HG03354 (cell line): ENCODE results near the gene SLC25A29.
"Not testable (repeated sequence)": the region's sequence is repeated elsewhere in the genome, so short reads cannot be mapped to it uniquely, and the experiment has no call there.

ENCODE experiments used
- ATAC-seq: cut with Tn5 transposase; IDR thresholded peaks from one replicate; pipeline ENCODE4 v1.9.1; 2021; ENCODE audit warnings: mild to moderate bottlenecking; ENCODE audit not compliant: unreplicated experiment, poor library complexity, severe bottlenecking

The SLC25A29 gene

DNA sequence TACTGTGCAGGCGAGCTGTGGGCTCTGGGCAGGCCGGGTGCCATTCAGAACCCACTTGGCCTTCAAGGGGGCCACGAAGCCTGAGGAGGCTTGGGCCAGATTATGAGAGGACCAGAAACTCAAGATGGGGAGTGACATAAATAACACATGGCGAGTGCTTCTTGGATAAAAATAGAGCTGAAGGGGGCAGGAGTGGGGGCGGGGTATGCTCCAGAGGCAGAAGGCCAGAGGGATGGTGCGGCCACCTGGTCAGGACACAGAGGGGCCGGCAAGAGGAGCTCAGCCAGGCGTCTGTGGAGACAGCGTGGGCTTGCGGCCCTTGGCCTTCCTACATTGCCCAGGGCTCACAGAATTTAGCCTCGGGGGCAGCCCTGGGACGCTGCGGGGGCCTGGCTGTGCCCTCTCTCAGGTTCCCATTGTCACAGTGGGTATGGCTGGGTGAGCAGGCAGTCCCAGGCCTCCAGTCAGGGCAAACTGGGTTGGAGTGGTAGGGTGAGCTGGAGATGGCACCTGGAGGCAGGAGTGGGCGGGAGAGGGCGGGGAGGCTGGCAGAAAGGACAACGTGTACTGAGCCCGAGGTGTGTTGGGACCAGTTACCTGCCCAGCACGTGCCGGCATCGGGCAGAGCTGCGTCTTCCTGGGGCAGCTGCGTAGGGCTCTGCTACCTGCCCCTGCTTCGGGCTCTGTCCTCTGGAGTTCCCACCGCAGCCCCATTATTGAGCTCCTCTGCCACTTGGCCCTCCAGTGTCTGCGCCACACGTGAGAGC, 7.4 kb upstream of the SLC25A29 start:
- ATAC-seq = no peak

GRCh38 chr14:100312877-100313400, 6.7 kb upstream of the SLC25A29 start:
- ATAC-seq = no peak

DNA sequence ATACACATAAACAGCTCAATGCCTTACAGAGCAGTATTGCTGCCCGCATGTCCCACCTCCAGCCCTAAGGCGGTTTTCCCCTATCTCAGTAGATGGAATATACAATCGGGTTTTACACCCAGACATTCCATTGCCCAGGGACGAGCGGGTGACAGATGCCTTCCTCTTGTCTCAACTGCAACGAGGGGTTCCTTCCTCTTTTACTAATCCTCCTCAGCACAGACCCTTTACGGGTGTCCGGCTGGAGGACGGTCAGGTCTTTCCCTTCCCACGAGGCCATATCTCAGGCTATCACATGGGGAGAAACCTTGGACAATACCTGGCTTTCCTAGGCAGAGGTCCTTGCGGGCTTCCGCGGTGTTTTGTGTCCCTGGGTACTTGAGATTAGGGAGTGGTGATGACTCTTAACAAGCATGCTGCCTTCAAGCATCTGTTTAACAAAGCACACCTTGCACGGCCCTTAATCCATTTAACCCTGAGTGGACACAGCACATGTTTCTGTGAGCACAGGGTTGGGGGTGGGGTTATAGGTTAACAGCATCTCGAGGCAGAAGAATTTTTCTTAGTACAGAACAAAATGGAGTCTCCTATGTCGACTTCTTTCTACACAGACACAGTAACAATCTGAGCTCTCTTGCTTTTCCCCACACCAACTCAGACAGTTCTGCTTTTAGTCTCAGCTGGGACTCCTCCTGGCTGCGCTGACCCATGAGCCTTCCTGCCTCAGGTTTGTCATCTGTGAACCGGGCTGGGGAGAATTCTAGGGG, 6.0 kb upstream of the SLC25A29 start:
- not testable (repeated sequence) for ATAC-seq

DNA sequence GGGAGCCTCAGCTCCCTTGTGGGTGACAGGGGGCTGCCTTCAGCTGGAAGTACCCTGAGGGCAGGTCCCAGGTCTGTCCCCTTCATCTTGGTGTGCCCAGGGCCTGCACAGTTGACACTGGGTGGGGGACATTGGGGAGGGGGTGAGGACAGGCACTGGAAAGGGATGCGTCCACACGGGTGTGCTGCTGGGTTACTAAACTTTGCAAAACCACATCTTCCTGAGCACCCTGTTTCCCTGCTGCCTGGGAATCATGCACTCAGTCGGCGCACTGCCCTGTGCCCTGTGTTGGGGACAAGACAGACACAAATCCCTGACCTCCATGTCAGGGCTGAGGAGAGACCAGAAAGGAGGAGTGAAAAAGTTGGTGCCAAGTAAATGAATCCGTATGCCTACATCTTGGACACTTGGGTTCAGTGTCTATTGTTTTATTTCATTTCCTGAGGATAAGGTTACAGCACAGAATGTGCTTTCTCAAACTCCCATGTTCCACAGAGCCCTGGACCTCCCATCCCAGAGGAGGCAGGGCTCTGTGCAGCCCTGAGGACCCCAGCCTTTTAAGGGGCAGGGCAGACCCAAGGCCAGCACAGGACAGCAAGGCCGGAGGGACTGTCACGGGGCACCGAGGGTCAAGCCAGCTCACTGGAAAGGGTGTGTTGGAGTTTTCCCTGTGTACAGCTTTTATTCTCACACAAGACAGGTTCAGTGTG, 2.9 kb upstream of the SLC25A29 start:
- no peak for ATAC-seq

DNA sequence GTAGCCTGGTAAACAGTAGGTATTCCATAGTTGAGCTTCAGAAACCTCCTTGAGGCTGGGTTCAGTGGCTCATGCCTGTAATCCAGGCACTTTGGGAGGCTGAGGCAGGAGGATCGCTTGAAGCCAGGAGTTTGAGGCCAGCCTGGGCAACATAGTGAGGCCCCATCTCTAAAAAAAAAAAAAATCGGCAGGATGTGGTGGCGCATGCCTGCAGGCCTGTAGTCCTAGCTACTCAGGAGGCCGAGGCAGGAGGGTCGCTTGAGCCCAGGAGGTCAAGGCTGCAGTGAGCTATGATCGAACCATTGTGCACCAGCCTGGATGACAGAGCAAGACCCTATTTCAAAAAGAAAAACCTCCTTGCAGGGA, 2.2 kb upstream of the SLC25A29 start:
- not testable (repeated sequence) for ATAC-seq

DNA sequence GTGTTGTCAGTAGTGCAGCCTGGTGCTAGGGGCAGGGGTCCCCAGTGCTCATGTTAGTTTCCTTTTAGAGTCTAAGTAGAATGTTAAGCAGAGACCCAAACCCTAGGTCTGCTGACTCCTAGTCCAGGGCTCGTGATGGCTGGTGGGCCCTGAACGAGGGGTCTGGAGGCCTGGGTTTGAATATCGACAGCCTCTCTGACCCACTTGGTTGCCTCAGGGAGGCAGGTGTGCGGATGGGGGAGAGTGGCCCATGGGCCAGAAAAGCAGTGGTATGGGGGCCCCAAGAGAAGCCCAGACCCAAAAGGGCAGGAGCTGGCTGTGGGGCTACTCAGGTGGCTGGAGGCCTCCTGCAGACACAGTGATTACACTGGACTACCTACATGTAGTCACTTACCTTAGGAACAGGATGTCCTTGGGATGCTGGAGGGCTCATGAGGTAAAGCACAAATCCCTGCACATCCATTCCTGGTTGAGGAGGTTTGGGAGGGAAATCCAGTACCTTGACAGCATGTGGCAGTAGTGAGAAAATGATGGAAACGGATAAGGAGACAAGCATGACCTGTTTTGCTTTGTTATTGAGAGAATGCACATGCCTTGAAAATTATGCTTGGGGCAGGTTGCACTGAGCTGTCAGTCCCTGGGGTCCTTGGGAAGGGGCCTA, 1.7 kb upstream of the SLC25A29 start:
- no peak for ATAC-seq

GRCh38 chr14:100306998-100307765, 938 bp upstream of the SLC25A29 start:
- ATAC-seq = peak; percentile 19

DNA sequence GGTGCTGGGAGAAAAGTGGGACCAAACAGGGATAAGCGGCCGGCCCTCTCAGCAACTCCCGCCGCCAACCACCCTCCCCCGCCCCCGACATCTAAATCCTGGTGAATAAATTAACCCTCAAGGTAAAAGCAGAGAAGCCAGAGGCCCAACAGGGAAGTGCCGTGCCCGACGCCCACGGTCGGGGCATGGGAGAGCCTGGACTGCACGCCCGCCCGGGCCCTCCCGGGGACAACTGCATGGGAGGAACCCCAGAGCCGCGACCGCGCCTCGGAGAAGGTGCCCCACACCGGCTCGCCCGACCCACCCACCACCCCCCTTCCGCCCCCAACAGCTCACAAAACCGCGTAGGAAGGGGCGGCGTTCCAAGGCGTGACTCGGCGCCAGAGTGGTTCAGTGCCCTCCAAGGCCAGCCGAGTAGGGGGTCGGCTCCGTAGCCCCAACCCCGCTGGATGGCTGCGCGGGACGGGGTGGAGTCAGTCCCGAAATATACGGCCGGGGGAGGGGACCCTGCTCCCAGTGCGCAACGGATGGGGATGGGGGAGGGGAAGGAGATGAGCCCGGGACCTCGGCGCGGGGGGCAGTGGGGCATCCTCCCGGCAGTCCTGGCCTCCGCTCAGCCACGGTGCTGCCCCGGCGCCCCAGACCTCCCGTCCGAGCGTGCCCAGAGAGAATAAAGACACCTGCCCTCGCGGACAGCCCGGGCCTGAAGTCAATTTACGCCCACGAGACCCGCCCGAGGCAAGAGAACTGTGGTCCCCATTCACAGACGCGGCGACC, 732 bp downstream of the SLC25A29 start:
- no peak for ATAC-seq

GRCh38 chr14:100304825-100305323, 1.4 kb downstream of the SLC25A29 start:
- no peak for ATAC-seq

- no peak for ATAC-seq
Observed at GRCh38 chr14:100303925-100304324, 2.3 kb downstream of the SLC25A29 start.

GRCh38 chr14:100303179-100303578, 3.1 kb downstream of the SLC25A29 start:
- no peak for ATAC-seq

DNA sequence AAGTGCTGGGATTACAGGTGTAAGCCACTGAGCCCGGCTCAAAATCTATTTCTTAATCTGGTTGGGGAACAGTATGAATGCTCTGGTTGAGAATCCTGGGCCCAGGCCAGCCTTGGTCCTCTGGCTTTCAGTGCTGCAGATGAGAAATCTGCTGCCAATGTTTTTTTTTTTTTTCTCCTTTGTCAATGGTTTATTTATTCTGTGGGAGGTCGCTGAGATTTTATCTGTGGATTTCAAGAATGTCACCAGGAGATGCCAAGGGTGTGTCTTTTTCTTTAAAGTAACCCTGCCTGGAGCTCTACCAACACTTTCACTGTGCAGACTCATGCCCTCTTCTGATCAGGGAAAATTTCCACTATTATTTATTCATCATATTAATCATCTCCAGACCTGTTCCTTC, 3.6 kb downstream of the SLC25A29 start:
- no peak for ATAC-seq

- no peak for ATAC-seq
Observed at GRCh38 chr14:100299238-100299560, 7.0 kb downstream of the SLC25A29 start.

GRCh38 chr14:100298551-100299237, 7.5 kb downstream of the SLC25A29 start:
- ATAC-seq = no peak

DNA sequence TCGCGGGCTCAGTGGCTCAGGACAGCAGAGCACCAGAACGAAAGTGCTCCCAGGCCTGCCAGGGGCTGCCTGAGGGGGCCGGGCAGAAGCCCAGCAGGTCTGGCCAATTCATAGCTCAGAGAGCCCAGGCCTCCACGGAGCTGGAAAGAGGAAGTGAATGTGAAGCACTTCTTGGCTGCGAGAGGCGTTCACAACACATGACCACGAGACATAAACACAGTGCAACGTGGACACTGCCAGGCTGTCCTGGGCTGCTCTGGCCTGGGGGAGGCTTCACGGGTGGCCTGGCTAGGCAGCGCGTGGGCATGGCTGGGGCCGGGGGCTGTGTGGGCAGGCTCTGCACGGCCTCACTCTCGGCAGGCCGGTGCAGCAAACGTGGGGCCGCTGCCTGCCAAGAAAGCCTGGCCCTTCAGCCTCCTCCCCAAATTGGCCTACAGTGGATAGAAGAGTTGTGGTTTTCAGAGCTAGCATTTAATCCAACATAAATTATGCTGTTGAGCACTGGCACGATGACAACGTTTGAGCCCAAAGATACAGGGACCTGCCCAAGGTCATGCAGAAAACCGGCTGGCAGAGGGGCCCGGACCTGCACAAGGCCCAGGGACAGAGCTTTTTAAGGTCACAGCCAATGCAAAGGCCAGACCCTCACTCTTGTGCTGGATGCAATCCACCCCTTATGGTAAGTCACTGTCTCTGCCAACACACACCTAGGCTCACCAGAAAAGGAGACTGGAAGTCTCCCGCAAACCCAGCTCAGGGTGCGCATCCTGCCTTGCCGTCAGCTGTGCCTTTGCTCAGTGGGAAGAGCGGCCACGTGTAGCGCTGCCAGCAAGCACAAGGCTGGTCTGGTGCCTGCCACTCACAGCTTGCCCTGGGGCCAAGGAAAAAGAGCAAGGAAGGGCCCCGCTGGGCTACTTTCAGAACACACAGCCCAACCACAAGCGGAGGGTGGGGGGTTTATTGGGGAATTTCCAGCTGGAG, 8.6 kb downstream of the SLC25A29 start:
- peak; percentile 92 for ATAC-seq

- not testable (repeated sequence) for ATAC-seq
Observed at GRCh38 chr14:100296729-100297128, 9.5 kb downstream of the SLC25A29 start.
